IPS-11a (cell line): ENCODE measurements around the gene ARIH1.
"Not testable (repeated sequence)": the region's sequence is repeated elsewhere in the genome, so short reads cannot be mapped to it uniquely, and the experiment has no call there.

Source experiments
- H3K4me3 ChIP-seq: one replicate; pipeline ENCODE4 v1.5.1; 2013; ENCODE audit warnings: low read depth, low read length, control low read depth

ARIH1 gene

GRCh38 chr15:72593838-72594237, 119.7 kb downstream of the ARIH1 start:
- H3K4me3 ChIP-seq, result no peak overlapping the region

- no peak overlapping the region for H3K4me3 ChIP-seq
These were observed 125.8 kb downstream of the ARIH1 start for GRCh38 chr15:72599855-72600464.

GRCh38 chr15:72604794-72605193, 130.7 kb downstream of the ARIH1 start:
- no peak overlapping the region for H3K4me3 ChIP-seq

GRCh38 chr15:72608084-72608483, 134.0 kb downstream of the ARIH1 start:
- not testable (repeated sequence) for H3K4me3 ChIP-seq

- H3K4me3 ChIP-seq, result no peak overlapping the region
These were observed 135.7 kb downstream of the ARIH1 start for GRCh38 chr15:72609862-72610261.

GRCh38 chr15:72612324-72612723, 138.2 kb downstream of the ARIH1 start:
- not testable (repeated sequence) for H3K4me3 ChIP-seq

GRCh38 chr15:72614810-72615532, 140.8 kb downstream of the ARIH1 start:
- H3K4me3 ChIP-seq, result no peak overlapping the region

- H3K4me3 ChIP-seq, result not testable (repeated sequence)
These were observed 141.6 kb downstream of the ARIH1 start for GRCh38 chr15:72615533-72616233.

- H3K4me3 ChIP-seq, result no peak overlapping the region
These were observed 142.5 kb downstream of the ARIH1 start for GRCh38 chr15:72616491-72617210.

GRCh38 chr15:72623854-72624253, 149.7 kb downstream of the ARIH1 start:
- H3K4me3 ChIP-seq, result not testable (repeated sequence)

GRCh38 chr15:72626153-72626552, 152.0 kb downstream of the ARIH1 start:
- not testable (repeated sequence) for H3K4me3 ChIP-seq

GRCh38 chr15:72628249-72629067, 154.3 kb downstream of the ARIH1 start:
- not testable (repeated sequence) for H3K4me3 ChIP-seq

- H3K4me3 ChIP-seq, result not testable (repeated sequence)
These were observed 155.0 kb downstream of the ARIH1 start for GRCh38 chr15:72629068-72629570.

GRCh38 chr15:72636519-72637282, 162.6 kb downstream of the ARIH1 start:
- H3K4me3 ChIP-seq, result peak overlapping the region; percentile 27

- H3K4me3 ChIP-seq, result not testable (repeated sequence)
These were observed 165.8 kb downstream of the ARIH1 start for GRCh38 chr15:72639759-72640483.

- H3K4me3 ChIP-seq, result not testable (repeated sequence)
These were observed 168.1 kb downstream of the ARIH1 start for GRCh38 chr15:72642271-72642670.

- not testable (repeated sequence) for H3K4me3 ChIP-seq
These were observed 174.6 kb downstream of the ARIH1 start for GRCh38 chr15:72648631-72649253.
